Measurements from ENCODE around the gene RELL1.

RELL1 gene

GRCh38 chr4:37728064-37728463 is 41.9 kb upstream of the RELL1 start:
- no peak for DNase-seq (ENCODE audit: low read depth)
- TF ChIP-seq, protein P1, sequence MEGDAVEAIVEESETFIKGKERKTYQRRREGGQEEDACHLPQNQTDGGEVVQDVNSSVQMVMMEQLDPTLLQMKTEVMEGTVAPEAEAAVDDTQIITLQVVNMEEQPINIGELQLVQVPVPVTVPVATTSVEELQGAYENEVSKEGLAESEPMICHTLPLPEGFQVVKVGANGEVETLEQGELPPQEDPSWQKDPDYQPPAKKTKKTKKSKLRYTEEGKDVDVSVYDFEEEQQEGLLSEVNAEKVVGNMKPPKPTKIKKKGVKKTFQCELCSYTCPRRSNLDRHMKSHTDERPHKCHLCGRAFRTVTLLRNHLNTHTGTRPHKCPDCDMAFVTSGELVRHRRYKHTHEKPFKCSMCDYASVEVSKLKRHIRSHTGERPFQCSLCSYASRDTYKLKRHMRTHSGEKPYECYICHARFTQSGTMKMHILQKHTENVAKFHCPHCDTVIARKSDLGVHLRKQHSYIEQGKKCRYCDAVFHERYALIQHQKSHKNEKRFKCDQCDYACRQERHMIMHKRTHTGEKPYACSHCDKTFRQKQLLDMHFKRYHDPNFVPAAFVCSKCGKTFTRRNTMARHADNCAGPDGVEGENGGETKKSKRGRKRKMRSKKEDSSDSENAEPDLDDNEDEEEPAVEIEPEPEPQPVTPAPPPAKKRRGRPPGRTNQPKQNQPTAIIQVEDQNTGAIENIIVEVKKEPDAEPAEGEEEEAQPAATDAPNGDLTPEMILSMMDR (IDR thresholded peaks at IDR 0.05; ENCODE audit: low read depth, low read length, missing control alignments), result no peak
- H3K4me3 ChIP-seq (ENCODE audit: low read depth, low read length), result no peak overlapping the region

- H3K4me3 ChIP-seq (ENCODE audit: low read depth, low read length), result no peak overlapping the region
- TF ChIP-seq, protein P1 (IDR thresholded peaks at IDR 0.05; ENCODE audit: low read depth, low read length, missing control alignments), result no peak
- DNase-seq (ENCODE audit: low read depth), result no peak
Measured at GRCh38 chr4:37727635-37728034, 41.5 kb upstream of the RELL1 start.

DNA sequence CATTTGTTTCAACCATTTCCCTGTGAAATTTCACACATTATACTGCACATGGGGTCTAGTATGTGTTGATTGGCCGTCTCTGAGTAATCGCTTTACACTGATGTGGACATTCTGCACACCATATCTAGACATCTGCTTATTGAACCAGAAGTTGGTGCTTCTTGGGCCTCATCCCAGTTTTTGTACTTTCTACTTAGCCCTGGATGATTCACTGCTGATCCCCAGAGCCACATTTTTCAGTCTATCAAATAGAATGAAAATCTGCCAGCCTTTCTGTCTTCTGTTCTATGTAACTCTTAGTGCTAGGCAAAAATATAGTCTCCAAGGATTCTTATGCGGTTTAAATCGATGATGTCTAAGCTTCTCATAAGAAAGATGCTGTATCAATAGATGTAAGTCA is 40.5 kb upstream of the RELL1 start:
- no peak overlapping the region for H3K4me3 ChIP-seq (ENCODE audit: low read depth, low read length)
- TF ChIP-seq, protein P1 (IDR thresholded peaks at IDR 0.05; ENCODE audit: low read depth, low read length, missing control alignments), result no peak
- DNase-seq (ENCODE audit: low read depth), result no peak

DNA sequence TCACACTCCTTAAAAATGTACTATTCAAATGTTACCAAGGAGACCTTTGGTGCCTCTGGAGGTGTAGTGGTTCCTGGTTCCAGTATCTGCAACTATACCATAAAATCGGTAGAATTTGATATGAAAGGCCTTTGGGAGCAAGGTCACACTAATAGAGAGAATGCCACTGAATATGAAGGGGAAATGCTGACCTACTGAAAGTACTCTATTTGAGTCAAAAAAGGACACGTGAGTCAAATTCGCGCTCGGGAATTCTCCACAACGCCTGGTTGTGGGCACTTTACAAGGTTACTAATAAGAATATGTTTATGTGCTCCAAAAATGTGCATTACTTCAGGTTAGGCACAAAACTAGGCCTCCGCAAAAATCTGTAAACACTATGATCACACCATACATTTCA is 39.5 kb upstream of the RELL1 start:
- no peak overlapping the region for H3K4me3 ChIP-seq (ENCODE audit: low read depth, low read length)
- TF ChIP-seq, protein P1 (IDR thresholded peaks at IDR 0.05; ENCODE audit: low read depth, low read length, missing control alignments), result no peak
- peak; percentile 25 for DNase-seq (ENCODE audit: low read depth)

DNA sequence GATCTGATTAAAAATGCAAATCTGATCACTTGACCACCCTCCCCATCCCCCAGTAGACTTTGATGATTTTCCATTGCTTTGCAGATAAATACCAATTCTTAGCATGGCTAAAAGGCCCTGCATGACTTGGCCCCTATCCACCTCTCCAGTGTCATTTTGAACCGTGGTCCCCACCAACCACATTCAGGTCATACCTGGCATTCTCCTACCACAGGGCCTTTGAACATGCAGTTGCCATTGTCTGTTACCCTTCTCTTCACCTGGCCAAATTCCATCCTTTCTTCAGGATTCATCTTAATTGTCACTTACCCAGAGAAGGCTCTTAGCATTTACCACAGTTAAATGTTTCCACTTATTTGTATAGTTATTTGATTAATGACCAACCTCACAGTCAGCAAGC is 36.9 kb upstream of the RELL1 start:
- no peak overlapping the region for H3K4me3 ChIP-seq (ENCODE audit: low read depth, low read length)
- TF ChIP-seq, protein P1 (IDR thresholded peaks at IDR 0.05; ENCODE audit: low read depth, low read length, missing control alignments), result no peak

DNA sequence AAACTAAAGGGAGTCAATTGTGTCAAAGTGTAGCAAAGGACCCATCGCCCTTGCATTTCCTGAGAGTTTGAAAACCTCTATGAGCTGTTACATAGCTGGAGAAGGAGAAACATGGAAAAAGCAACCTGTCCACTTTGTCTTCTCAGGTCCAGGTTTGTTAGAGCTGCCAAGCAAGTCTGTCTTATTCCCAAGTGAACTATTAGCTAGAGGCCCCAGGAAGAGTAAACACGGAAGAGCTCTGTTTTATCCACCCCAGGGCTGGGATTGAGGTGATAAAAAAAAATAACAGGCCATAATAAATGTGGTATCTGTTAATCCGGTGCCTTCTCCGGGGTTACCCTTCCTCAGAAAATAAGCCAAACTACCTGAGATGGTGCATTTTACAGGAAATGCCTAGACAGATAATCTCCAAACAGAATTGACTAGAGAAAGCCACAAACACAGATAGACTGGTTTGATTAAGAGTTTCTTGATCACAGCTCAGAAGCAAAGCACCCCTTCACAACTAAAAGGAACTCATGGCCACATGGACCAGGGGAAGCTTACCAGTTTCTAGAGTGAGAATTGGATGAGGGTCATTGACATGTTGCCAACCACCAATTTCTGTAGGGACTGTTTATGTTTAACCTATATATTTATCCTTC is 35.9 kb upstream of the RELL1 start:
- no peak overlapping the region for H3K4me3 ChIP-seq (ENCODE audit: low read depth, low read length)
- no peak for DNase-seq (ENCODE audit: low read depth)
- TF ChIP-seq, protein P1 (IDR thresholded peaks at IDR 0.05; ENCODE audit: low read depth, low read length, missing control alignments), result no peak

More for the DNA sequence above, 36.9 kb upstream of the RELL1 start:
- no peak for DNase-seq (ENCODE audit: low read depth)

DNA sequence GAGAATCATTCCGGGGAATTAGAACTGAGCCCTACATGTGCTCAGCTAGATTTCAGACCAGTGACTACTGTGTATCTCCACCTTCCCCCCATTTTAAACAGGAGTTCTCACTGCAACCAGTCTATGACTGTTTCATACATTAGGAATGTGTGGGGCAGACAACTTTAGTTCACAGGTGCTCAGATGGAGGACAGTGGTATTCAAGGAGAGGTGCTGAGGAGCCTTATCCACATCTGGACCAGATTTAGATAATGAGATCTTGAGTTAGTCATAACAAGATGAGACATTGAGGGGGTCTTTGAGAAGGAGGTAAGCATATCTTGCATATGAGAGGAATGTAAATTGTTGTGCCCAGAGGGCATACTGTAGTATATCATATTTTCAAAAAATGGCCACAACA is 32.8 kb upstream of the RELL1 start:
- TF ChIP-seq, protein P1 (IDR thresholded peaks at IDR 0.05; ENCODE audit: low read depth, low read length, missing control alignments), result no peak
- DNase-seq (ENCODE audit: low read depth), result no peak

More for the DNA sequence above, 32.8 kb upstream of the RELL1 start:
- H3K4me3 ChIP-seq (ENCODE audit: low read depth, low read length), result no peak overlapping the region

Measured in GM12864 (cell line).